Fibroblast of skin of left biceps (primary cell): Measurements from ENCODE around the gene SLC25A47.
"Not testable (repeated sequence)": the region's sequence is repeated elsewhere in the genome, so short reads cannot be mapped to it uniquely, and the experiment has no call there.

Experiments
- DNase-seq, 2 experiments: peaks; one replicate each; pipeline ENCODE4 v3.0.0-alpha.2; 2013; ENCODE audit warnings: low read depth in 2 of 2

SLC25A47 gene

DNA sequence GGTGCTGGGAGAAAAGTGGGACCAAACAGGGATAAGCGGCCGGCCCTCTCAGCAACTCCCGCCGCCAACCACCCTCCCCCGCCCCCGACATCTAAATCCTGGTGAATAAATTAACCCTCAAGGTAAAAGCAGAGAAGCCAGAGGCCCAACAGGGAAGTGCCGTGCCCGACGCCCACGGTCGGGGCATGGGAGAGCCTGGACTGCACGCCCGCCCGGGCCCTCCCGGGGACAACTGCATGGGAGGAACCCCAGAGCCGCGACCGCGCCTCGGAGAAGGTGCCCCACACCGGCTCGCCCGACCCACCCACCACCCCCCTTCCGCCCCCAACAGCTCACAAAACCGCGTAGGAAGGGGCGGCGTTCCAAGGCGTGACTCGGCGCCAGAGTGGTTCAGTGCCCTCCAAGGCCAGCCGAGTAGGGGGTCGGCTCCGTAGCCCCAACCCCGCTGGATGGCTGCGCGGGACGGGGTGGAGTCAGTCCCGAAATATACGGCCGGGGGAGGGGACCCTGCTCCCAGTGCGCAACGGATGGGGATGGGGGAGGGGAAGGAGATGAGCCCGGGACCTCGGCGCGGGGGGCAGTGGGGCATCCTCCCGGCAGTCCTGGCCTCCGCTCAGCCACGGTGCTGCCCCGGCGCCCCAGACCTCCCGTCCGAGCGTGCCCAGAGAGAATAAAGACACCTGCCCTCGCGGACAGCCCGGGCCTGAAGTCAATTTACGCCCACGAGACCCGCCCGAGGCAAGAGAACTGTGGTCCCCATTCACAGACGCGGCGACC lies 17.6 kb upstream of the SLC25A47 start:
- no peak for DNase-seq

DNA sequence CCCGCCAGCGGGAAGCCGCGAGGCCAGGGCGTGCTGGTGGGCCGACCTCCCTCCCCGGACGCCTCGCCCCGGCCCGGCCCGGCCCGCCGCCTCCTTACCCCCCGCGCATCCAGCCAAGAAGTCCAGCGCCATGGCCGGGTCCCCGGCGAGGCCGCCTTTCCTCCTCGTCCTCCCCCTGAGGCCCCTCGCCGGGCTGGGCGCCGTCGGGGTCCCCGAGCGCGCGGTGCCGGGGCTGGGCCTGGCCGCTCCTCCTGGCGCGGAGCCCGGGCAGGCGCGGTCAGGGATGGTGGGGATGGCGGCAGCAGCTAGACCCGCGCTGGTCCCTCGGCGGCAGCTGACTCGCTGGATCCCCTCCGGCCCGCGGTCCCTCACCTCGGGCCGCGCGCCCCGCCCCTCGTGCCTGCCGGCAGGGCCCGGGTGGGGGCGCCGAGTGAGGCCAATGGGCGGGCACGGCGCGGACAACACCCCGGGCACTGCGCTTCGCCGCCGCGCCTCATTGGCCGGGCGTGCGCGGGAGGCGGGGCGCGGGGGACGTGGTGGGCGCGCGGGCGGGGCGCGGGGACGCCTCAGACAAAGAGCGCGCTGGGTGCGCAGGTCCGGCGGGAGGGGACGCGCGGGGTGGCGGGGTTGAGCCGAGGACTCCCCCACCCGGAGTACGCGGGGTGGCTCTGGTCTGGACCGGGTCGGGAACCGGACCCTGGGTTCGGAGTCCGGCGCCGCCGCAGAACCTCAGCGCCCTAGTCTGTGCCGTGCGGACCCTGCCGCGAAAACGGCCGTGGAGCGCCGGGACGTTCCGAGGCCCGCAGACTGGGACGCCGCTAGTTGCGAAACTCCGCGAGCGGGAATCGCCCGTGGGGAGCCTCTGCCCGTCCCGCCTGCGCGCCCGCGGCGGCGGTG lies 16.8 kb upstream of the SLC25A47 start, which contains the start of gene SLC25A29:
Gene SLC25A29 (minus strand): TSS at position 344 of the 897 bp plus-strand sequence. CDS start 212 bp downstream, at position 132.
- DNase-seq: peak; percentile 50 to 57

DNA sequence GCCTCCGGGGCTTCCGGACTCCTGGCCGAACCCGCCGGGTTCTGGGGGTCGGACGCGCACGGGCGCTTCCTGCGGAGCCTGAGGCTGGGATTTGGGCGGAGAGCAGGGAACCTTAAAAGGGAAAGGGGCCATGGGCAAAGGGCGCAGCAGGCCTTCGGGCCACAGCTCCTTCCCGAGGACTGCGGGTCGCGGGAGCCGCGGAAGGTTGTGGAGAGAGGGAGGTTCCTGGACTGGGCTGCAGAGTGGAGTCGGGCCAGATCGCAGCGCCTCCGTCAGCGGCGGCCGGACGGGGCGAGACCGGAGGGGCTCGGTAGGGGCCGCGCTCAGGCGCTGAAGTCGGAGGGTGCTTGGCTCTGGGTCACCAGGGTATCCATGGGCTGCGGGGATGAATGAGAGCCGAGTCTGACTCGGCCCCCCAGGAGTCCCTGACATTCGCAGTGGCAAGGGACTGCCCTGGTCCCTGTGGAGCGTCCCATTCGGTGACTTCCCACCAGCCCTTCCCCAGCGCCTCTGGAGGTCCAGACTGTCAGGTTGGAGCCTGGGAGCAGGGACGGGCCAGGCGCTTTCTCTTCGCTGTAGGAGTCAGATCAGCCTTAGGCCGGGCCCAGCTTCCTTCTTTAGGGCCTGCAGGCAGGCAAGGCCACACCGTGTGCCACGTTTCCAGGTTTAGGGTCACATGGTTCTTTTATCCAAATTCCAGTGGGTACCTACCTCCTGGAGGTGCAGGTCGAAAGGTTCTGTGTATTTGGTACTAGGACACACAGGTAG lies 16.0 kb upstream of the SLC25A47 start:
- DNase-seq: no peak

DNA sequence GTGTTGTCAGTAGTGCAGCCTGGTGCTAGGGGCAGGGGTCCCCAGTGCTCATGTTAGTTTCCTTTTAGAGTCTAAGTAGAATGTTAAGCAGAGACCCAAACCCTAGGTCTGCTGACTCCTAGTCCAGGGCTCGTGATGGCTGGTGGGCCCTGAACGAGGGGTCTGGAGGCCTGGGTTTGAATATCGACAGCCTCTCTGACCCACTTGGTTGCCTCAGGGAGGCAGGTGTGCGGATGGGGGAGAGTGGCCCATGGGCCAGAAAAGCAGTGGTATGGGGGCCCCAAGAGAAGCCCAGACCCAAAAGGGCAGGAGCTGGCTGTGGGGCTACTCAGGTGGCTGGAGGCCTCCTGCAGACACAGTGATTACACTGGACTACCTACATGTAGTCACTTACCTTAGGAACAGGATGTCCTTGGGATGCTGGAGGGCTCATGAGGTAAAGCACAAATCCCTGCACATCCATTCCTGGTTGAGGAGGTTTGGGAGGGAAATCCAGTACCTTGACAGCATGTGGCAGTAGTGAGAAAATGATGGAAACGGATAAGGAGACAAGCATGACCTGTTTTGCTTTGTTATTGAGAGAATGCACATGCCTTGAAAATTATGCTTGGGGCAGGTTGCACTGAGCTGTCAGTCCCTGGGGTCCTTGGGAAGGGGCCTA lies 15.2 kb upstream of the SLC25A47 start:
- no peak for DNase-seq

DNA sequence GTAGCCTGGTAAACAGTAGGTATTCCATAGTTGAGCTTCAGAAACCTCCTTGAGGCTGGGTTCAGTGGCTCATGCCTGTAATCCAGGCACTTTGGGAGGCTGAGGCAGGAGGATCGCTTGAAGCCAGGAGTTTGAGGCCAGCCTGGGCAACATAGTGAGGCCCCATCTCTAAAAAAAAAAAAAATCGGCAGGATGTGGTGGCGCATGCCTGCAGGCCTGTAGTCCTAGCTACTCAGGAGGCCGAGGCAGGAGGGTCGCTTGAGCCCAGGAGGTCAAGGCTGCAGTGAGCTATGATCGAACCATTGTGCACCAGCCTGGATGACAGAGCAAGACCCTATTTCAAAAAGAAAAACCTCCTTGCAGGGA lies 14.7 kb upstream of the SLC25A47 start:
- DNase-seq: not testable (repeated sequence)

DNA sequence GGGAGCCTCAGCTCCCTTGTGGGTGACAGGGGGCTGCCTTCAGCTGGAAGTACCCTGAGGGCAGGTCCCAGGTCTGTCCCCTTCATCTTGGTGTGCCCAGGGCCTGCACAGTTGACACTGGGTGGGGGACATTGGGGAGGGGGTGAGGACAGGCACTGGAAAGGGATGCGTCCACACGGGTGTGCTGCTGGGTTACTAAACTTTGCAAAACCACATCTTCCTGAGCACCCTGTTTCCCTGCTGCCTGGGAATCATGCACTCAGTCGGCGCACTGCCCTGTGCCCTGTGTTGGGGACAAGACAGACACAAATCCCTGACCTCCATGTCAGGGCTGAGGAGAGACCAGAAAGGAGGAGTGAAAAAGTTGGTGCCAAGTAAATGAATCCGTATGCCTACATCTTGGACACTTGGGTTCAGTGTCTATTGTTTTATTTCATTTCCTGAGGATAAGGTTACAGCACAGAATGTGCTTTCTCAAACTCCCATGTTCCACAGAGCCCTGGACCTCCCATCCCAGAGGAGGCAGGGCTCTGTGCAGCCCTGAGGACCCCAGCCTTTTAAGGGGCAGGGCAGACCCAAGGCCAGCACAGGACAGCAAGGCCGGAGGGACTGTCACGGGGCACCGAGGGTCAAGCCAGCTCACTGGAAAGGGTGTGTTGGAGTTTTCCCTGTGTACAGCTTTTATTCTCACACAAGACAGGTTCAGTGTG lies 14.0 kb upstream of the SLC25A47 start:
- DNase-seq: no peak

DNA sequence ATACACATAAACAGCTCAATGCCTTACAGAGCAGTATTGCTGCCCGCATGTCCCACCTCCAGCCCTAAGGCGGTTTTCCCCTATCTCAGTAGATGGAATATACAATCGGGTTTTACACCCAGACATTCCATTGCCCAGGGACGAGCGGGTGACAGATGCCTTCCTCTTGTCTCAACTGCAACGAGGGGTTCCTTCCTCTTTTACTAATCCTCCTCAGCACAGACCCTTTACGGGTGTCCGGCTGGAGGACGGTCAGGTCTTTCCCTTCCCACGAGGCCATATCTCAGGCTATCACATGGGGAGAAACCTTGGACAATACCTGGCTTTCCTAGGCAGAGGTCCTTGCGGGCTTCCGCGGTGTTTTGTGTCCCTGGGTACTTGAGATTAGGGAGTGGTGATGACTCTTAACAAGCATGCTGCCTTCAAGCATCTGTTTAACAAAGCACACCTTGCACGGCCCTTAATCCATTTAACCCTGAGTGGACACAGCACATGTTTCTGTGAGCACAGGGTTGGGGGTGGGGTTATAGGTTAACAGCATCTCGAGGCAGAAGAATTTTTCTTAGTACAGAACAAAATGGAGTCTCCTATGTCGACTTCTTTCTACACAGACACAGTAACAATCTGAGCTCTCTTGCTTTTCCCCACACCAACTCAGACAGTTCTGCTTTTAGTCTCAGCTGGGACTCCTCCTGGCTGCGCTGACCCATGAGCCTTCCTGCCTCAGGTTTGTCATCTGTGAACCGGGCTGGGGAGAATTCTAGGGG lies 10.8 kb upstream of the SLC25A47 start:
- not testable (repeated sequence) for DNase-seq

DNA sequence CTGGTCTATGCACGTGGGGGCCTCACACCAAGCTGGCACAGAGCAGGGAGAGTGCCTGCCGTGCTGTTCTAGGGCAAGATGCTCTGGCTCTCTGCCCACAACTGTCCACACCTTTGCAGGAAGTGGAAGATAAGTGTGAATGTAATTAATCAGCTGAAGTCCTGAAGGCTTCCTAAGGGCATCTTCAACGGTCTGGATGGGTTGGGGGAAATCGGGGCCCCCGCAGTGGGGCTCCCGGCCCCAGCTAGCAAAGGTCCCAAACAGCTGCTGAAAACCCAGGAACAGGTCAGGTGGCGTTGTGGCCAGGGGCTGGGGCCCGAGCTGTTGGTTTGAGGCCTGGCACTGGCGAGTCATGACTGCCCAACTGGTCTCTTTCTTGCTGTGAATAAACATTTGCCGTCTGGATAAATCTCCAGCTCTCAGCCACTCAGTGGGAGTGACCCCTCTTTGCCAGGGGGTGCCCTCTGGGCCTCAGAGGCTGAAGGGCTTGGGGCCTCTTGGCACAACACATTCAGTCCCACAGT lies 10.2 kb upstream of the SLC25A47 start:
- DNase-seq: no peak

DNA sequence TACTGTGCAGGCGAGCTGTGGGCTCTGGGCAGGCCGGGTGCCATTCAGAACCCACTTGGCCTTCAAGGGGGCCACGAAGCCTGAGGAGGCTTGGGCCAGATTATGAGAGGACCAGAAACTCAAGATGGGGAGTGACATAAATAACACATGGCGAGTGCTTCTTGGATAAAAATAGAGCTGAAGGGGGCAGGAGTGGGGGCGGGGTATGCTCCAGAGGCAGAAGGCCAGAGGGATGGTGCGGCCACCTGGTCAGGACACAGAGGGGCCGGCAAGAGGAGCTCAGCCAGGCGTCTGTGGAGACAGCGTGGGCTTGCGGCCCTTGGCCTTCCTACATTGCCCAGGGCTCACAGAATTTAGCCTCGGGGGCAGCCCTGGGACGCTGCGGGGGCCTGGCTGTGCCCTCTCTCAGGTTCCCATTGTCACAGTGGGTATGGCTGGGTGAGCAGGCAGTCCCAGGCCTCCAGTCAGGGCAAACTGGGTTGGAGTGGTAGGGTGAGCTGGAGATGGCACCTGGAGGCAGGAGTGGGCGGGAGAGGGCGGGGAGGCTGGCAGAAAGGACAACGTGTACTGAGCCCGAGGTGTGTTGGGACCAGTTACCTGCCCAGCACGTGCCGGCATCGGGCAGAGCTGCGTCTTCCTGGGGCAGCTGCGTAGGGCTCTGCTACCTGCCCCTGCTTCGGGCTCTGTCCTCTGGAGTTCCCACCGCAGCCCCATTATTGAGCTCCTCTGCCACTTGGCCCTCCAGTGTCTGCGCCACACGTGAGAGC lies 9.5 kb upstream of the SLC25A47 start:
- no peak for DNase-seq

DNA sequence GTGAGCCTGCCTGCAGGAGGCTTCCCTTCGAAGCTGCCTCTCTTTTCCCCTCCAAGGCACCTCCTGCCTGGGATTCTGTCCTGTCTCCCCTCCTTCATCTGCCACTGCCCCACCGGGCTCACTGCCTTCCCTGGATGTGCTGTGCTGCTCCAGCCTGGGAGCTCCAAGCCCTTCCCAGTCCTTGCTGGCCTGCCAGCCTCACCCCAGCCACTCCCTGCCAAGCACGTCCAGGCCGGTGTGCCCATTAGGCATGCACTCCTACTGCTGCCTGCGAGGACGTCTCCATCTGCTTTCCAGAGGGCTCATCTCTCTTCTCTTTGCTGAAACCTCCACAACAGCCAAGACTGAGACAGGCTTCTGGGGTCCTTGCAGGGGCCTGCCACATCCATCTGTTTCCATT lies 8.4 kb upstream of the SLC25A47 start:
- no peak for DNase-seq

DNA sequence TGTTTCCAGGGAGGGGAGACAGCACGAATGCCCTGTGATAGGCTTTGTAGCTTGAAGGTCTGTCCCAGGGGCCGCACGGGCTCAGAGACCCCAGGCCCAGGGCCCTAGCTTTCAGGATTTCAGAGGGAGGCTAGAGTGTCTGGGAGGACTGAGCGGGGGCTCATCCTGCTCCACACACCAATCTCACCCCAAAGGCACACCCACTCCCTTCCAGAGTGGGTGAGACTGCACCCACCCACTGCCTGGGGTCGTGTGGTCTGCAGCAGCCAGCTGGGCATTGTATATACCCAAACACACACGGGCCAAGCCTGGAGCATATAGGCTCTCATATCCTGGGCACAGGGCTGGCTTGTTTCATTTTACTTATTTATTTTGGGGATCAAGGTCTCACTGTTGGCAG lies 5.8 kb upstream of the SLC25A47 start:
- DNase-seq: no peak

DNA sequence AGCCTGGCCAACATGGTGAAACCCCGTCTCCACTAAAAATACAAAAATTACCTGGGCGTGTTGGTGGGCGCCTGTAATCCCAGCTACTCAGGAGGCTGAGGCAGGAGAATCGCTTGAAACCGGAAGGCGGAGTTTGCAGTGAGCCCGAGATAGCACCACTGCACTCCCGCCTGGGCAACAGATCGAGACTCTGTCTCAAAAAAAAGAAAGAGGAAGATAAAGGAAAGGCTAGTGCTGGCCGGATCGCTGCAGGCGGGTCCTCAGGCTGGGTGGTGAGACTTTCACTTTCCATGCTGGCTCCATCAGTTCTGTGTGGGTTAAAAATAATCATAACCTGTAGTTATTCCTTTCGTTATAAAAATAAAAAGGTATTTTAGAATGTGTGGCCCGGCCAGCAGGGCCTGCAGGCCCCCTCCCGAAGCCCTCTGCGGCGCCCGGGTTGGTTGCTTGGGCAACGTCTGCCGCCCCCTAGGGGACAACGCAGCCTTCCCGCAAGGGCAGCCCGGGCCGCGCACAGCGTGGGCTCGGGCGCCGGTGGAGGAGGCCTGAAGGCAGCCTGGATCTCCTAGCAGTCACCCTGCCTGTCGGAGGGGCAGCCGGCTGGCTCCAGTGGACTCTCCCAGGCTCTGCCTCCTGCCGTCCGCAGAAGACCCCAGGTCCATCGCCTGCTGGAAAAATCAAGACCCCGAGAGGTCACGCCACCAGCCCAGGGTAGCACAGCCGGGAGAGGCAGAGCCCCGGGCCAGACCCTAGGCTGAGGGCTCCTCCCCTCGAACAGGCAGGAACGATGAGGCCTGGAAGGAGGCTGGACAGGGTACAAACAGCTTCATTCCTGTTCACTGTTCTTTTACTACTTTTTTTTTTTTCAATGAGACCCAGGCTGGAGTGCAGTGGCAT lies 5.0 kb upstream of the SLC25A47 start:
- DNase-seq: peak in 1 of 2 experiments; percentile 8

DNA sequence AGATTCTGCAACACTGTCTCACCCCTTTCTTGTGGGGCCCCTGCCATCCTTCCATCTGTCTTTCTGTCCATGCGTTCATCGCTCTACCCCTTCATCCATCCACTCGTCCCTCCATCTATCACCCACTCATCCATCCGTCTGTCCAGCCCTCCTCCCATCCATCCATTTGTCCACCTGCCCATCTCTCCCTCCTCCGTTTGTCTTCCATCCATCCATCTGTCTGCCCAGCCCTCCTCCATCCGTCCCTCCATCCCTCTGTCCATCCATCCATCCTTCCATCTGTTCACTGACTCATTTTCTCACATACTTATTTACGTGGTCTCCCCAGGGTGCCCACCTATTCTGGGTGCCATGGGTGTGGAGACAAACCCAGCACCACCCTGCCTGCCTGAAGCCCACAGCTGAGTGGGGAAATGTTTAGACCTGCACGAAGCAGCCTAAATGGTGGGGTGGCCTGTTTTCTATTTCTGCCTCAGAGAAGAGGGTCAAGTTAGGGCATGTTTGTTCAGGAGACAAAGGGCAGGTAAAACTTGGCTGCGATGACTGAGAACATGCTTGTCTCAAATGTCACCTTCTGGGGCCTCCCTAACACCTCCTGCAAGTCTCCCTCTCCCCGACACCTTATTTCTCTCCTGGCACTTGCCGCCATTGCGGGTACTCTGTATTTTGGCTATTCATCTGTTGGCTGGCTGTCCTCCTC lies 2.8 kb upstream of the SLC25A47 start:
- no peak for DNase-seq

DNA sequence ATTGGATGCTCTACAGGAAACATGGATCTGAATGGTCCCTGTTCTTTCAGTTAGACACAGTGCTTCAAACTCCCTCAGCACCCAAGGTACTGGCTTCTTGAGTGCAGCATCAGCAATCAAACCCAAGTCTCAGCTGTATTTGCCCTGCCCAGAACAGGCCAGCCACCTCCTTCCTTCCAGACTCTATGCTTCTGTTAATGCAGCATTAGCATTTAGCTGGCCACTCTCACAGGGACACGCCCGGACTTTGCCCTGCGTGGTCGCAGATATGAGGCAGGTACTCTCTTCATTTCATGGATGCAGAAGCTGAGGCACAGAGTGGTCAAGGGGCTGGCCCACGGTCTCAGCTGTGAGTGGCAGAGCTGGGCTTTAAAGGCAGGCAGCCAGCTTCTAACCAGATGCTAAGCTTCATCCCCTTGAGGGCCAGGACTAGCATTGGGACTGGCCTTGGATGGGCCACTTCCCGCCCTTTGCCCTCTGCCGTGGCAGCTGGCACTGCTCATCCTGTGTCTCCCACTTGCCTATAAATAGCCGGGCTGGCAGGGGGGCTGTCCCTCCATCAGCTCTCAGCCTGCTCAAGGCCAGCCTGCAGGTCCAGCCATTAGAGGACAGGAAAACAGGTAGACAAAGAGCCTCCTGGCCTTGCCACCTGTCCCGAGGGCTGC lies 1.5 kb upstream of the SLC25A47 start:
- DNase-seq: no peak

DNA sequence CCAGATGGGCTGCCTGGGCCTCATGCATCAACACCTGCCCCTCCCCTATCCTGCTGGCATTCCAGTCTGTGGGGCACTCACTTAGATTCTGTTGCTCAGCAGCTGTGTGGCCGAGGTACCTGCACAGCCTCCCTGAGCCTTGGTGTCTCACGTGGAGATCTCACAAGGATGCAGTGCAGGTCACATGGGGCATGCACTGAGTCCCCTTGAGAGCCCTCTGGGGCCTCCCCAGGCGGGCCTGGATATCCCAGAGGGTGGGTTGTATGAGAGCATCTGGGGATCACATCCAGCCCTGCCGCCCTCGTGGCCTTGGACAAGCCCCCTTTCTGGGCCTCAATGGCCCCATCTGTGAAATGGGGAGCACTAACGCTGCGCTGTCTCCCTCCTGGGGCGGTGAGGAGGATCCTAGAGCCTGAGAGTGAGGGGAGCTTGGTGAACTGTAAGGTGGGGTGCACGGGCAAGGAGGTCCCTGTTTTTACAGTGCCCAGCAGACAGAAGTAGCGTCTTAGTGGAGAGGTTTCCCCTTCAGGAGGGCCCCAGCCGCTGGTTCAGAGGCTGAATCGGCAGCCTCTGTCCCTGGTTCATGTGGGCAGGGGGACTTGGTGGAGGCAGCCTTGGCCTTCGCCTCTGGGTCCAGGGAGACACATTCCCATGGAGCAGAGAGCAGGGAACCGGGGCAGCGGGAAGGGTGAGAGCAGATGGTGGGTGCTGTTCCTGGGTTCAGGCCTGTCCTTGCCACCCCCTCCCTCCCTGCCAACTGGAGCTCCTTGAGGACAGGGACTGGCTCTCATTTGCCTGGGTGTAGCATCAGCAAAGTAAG lies 791 bp upstream of the SLC25A47 start:
- DNase-seq: no peak

DNA sequence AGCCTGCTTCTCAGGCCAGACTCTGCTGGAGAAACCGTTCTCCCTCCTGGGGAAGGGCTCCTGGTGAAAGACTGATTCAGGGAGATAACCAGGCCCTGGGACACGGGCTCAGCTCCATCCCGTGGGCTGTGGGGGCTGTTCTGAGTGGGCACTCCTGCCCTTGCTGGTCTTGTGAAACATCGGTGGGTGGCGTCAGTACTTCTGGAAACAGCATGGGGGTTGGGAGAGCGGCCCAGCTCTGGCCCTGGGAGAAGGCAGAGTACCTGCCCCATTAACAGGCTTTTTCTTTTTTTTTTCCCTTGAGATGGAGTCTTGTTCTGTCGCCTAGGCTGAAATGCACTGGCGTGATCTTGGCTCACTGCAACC lies 786 bp downstream of the SLC25A47 start:
- no peak for DNase-seq
